Measurements from ENCODE around the gene ANO6. TPM values are rescaled to one million over a fixed set of nuclear protein-coding genes. Genes with fewer than 3 reads are reported as not detected.
"Not testable (repeated sequence)": the region's sequence is repeated elsewhere in the genome, so short reads cannot be mapped to it uniquely, and the experiment has no call there.

Gene ANO6
- total RNA-seq, 2 experiments from 2014 or later = 29.2 to 29.8 TPM

DNA sequence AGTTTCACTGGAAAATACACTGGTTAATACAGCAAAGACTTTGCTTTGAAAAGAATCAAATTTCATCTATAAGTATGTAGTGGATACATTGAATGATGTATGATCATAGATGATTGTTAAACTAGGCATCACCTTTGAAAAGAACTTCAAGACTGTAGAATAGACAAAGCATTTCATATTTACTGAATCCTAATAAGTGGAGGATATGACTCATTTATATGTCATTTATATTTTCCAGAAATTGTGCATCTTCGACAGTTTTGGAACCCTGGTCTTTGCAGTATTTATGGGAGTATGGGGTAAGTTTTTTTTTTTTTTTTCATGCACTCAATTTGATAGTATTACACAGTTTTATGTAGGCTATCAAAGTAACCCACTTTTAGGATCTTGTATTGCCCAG is 161.9 kb downstream of the ANO6 start:
- H3K4me3 Mint-ChIP-seq = no peak overlapping the region

DNA sequence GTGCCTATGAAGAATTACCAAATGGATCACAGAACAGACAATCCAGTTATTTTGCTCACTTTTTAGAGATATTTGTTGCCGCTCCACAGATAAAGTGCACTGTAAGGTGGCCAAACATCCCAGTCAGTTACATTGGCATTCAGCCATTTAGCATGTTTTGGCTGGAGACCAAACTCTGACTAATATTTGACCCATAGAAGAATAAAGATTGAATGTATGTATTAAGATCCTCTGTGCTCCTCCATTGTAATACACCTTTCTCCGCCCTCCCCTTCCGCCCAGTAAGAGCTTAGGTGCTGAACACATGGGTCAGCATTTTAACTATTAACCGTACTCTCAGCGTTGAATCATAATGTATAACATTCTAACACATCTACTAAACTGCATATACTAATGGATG is 163.4 kb downstream of the ANO6 start:
- Mint-ChIP-seq H3K9me3 (no peaks in the 10 kb centered on the region), H3K4me1 (no peaks in the 10 kb centered on the region), H3K36me3 (ENCODE audit: low read depth) (peaks cover 30% of the 10 kb centered on the region), H3K27ac (no peak overlapping the region), H3K4me3 (no peak overlapping the region), H3K27me3 (no peaks in the 10 kb centered on the region)
- ChIA-PET CTCF (no interaction called here), POLR2A (no interaction called here)
- DNase-seq = no peak

More for the DNA sequence above, 161.9 kb downstream of the ANO6 start:
- Mint-ChIP-seq H3K9me3 (no peaks in the 10 kb centered on the region), H3K36me3 (ENCODE audit: low read depth) (peaks cover 16% of the 10 kb centered on the region), H3K4me1 (no peaks in the 10 kb centered on the region), H3K27me3 (no peaks in the 10 kb centered on the region), H3K27ac (no peak overlapping the region)
- ChIA-PET POLR2A (no interaction called here), CTCF (no interaction called here)
- no peak for DNase-seq

DNA sequence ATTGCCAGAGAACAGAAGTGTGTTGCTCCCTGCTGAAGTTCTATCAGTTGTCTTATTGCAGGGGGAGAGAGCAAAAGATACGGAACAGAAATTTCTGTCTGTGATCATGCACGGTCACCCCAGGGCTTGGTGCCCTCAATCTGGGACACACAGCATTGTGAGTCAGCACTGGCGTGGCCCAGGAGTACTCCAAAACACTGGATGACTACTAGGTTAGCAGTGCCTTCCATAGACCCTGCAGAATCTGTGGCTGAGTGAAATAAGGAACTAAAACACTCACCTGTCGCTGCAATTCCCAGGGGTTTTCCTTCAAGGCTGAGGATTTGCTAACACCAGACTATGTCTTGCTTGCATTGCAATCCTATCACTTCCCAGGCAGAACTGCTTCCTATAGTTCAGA is 165.5 kb downstream of the ANO6 start:
- no peak for DNase-seq
- ChIA-PET POLR2A (no interaction called here), CTCF (no interaction called here)
- H3K9me3 Mint-ChIP-seq = no peaks in the 10 kb centered on the region
- no peaks in the 10 kb centered on the region for H3K4me1 Mint-ChIP-seq
- H3K36me3 Mint-ChIP-seq (ENCODE audit: low read depth) = peaks cover 44% of the 10 kb centered on the region
- H3K27ac Mint-ChIP-seq = no peak overlapping the region
- H3K4me3 Mint-ChIP-seq = no peak overlapping the region
- no peaks in the 10 kb centered on the region for H3K27me3 Mint-ChIP-seq

DNA sequence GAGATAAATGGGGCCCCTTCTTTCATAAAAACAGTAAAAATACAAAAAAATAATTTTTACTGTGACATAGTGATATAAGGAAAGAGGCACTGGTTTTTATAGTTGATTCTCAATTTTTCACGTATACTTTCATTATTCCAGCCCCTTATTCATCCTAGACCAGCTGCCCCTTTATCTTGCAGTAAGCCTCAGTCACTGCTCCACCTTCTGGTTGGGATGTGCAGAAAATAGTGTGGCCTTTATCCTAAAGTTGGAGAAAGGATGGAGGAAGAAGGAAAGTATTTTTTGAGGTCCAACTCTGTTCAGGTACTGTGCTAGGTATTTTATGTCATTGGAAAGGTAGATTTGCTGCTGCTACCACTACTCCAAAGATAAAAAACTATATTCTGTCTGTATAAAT is 172.7 kb downstream of the ANO6 start:
- H3K4me1 Mint-ChIP-seq = no peaks in the 10 kb centered on the region
- ChIA-PET CTCF (interaction anchor here (0.9 to 1.3 kb wide), 2 partner anchors 205 to 218 kb away, joined by 3 to 4 read pairs; no protein-coding TSS in a partner anchor), POLR2A (no interaction called here)
- DNase-seq = no peak
- peaks cover 3% of the 10 kb centered on the region for H3K9me3 Mint-ChIP-seq
- no peaks in the 10 kb centered on the region for H3K27me3 Mint-ChIP-seq
- peaks cover 52% of the 10 kb centered on the region for H3K36me3 Mint-ChIP-seq (ENCODE audit: low read depth)
- H3K4me3 Mint-ChIP-seq = no peak overlapping the region
- H3K27ac Mint-ChIP-seq = no peak overlapping the region

DNA sequence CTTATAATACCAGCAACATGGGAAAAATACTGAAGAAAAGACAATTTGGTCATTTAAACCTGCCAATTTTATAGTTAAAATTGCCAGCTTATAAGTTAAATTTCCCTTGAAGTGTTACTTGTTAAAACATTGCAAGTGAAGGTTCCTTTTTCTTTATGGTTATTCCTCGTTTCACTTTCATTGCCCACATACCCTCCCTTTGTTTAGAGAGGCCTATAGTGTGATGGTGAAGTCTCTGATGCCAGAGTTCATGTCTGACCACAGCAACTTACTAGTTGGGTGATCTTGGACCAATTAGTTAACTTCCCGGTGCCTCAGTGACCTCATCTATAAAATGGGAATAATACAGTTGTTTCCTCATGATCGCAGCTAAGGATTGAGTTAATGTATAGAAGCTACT is 173.5 kb downstream of the ANO6 start:
- ChIA-PET CTCF (interaction anchor here (1.2 to 1.3 kb wide), 2 partner anchors 37 to 206 kb away, joined by 3 read pairs; no protein-coding TSS in a partner anchor), POLR2A (no interaction called here)
- no peaks in the 10 kb centered on the region for H3K4me1 Mint-ChIP-seq
- H3K4me3 Mint-ChIP-seq = no peak overlapping the region
- H3K9me3 Mint-ChIP-seq = peaks cover 3% of the 10 kb centered on the region
- peaks cover 49% of the 10 kb centered on the region for H3K36me3 Mint-ChIP-seq (ENCODE audit: low read depth)
- H3K27ac Mint-ChIP-seq = no peak overlapping the region
- no peak for DNase-seq
- no peaks in the 10 kb centered on the region for H3K27me3 Mint-ChIP-seq

DNA sequence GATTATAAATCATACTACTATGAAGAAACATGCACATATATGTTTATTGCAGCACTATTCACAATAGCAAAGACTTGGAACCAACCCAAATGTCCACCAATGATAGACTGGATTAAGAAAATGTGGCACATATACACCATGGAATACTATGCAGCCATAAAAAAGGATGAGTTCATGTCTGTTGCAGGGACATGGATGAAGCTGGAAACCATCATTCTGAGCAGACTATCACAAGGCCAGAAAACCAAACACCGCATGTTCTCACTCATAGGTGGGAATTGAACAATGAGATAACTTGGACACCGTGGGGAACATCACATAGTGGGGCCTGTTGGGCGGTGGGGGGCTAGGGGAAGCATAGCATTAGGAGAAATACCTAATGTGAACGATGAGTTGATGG is 181.6 kb downstream of the ANO6 start:
- DNase-seq, H3K4me3 Mint-ChIP-seq, H3K27me3 Mint-ChIP-seq, H3K27ac Mint-ChIP-seq, CTCF ChIA-PET, POLR2A ChIA-PET, H3K4me1 Mint-ChIP-seq, H3K9me3 Mint-ChIP-seq: not testable (repeated sequence)
- peaks cover 17% of the 10 kb centered on the region for H3K36me3 Mint-ChIP-seq (ENCODE audit: low read depth)

DNA sequence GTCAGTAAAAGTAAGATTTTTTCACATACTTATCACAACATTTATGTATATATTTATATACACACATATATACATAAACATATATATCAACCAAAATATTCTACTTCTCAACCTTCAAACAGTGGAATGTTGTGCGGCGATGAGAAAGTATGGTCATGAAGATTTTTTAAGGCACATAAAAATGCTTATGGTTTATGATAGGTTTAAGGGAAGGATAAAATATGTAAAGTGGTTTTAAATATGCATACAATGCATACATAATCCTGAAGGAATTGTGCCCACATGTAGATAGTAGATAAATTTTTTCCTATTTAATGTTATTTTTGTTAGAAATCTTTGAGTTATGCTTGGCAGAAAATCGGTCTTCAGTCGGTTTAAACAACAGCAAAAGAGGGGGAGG is 182.7 kb downstream of the ANO6 start:
- ChIA-PET POLR2A (no interaction called here), CTCF (no interaction called here)
- H3K27ac Mint-ChIP-seq = no peak overlapping the region
- no peaks in the 10 kb centered on the region for H3K4me1 Mint-ChIP-seq
- no peak for DNase-seq
- H3K27me3 Mint-ChIP-seq = no peaks in the 10 kb centered on the region
- no peaks in the 10 kb centered on the region for H3K9me3 Mint-ChIP-seq
- H3K4me3 Mint-ChIP-seq = no peak overlapping the region
- H3K36me3 Mint-ChIP-seq (ENCODE audit: low read depth) = peaks cover 15% of the 10 kb centered on the region

DNA sequence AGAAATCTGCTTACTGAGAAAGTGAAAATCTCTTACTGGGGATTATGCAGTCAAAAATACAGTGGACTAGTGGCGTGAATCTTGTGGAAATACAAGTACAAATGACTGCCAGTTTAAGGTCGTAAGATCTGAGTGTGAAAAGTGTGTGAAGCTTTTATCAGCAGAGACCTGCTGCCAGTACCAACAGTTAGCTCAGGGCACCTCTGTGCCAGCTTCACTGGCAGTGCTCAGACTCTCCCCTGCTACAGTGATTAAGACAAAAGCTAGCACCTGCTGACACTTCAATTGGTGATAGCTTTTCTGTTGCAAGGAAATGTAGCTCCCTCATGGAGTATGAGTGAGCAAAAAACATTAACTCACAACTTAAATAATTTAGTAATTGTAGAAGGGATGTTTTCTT is 185.1 kb downstream of the ANO6 start:
- Mint-ChIP-seq H3K9me3 (no peaks in the 10 kb centered on the region), H3K27me3 (no peaks in the 10 kb centered on the region), H3K27ac (no peak overlapping the region), H3K36me3 (ENCODE audit: low read depth) (peaks cover 19% of the 10 kb centered on the region), H3K4me1 (no peaks in the 10 kb centered on the region), H3K4me3 (no peak overlapping the region)
- DNase-seq = no peak
- POLR2A ChIA-PET = no interaction called here
- CTCF ChIA-PET = no interaction called here

DNA sequence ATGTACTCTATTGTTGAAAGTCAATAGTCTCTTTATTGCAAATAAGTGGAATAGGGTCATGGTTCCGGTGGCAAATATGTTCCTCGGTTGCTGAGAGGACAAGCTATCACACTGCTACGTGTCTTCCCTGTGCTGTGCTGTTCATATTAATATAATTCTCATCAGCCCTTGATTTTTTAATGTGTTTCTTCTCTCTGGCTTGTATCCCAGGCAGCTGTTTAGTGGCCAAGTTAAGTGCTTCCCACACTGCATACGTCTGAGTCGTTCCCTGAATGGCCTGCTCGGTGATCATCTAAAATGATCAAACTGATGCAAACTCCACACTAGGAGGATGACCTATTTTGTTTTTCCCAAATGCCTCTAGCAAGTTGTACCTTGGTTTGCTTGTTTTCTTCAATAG is 186.4 kb downstream of the ANO6 start:
- Mint-ChIP-seq H3K36me3 (ENCODE audit: low read depth) (peaks cover 22% of the 10 kb centered on the region), H3K4me3 (no peak overlapping the region), H3K9me3 (no peaks in the 10 kb centered on the region), H3K27me3 (no peaks in the 10 kb centered on the region), H3K27ac (no peak overlapping the region), H3K4me1 (no peaks in the 10 kb centered on the region)
- CTCF ChIA-PET = interaction anchor here (0.6 kb wide), 1 partner anchor 613 kb away, joined by 3 read pairs; no protein-coding TSS in a partner anchor
- POLR2A ChIA-PET = no interaction called here
- DNase-seq = no peak

DNA sequence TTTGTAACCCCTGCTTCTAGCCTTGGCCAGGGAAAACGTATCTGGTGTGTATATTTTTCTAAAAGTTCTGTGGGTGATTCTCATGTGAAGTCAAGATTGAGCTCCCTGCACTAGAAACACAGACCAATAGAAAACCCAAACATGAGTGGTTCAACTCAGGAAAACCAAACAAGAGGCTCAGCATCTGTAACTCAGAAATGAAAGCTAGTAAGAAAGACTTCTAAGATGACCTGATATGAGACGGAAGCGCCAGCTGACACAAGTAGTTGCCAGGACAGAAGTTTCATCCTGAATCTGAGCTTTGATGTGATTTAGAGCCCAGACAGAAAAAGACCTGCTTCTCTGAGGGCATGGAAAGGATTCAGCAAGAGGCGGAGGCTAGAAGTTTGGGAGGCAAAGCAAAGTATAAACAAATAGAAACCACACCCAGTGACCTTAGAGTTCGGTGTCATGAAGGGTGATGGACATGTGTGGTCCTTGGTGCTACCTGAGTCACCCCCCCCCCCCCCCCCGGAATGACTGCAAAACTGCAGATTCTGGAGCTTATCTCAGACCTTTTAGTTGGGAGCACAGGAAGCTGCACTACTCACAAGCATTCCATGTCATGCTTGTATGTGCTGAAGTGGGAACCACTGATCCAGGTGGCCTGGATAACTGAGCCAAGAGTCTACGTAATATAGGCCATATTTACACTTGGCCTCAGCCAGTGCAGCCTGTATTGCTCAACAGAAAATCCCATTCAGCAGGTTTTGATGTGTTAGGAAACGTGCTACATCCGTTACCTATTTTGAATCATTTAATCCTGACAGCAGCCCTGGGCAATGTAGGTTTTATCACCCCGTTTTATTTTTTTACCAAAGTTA is 191.3 kb downstream of the ANO6 start:
- Mint-ChIP-seq H3K27ac (no peak overlapping the region), H3K4me1 (no peaks in the 10 kb centered on the region), H3K27me3 (no peaks in the 10 kb centered on the region), H3K4me3 (no peak overlapping the region), H3K36me3 (ENCODE audit: low read depth) (peaks cover 35% of the 10 kb centered on the region), H3K9me3 (no peaks in the 10 kb centered on the region)
- CTCF ChIA-PET = no interaction called here
- POLR2A ChIA-PET = no interaction called here
- DNase-seq = no peak

DNA sequence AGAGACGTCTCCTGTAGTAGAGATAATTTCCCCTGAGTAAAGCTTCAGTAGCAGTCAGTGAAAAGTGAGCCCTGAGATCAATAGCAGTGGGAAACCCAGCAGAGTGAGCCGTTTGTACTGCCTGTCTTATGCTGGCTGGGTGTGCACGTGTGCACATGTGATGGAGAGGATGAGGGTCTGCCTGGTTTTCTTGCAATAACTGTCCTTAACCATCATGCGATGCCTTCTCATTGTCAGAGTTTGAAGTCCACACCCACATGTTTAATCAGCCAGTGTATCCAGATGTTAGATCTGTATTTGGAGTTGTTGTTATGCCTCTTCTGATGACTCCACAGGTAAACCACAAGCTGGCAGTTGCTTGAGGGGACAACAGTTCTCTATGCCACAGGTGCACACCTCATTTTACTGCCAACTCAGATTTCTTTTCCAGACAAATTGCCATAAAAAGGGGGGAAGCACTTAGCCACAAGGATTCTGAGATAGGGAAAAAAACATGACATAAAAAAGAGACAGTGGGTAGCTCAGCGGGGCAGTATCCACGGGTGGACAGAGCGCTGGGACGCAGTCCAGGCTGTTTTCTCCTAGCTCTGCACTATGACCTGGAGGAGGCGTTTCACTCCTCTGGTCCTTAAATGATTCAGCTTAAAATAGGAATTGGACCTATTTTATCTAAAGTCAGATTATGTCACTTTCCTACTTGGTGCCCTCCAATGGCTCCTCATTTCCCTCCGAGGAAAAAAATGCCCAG is 192.3 kb downstream of the ANO6 start:
- Mint-ChIP-seq H3K4me1 (no peaks in the 10 kb centered on the region), H3K36me3 (ENCODE audit: low read depth) (peaks cover 32% of the 10 kb centered on the region), H3K9me3 (no peaks in the 10 kb centered on the region), H3K27ac (peak overlapping the region; percentile 3), H3K4me3 (no peak overlapping the region), H3K27me3 (no peaks in the 10 kb centered on the region)
- ChIA-PET CTCF (no interaction called here), POLR2A (no interaction called here)
- DNase-seq = no peak

DNA sequence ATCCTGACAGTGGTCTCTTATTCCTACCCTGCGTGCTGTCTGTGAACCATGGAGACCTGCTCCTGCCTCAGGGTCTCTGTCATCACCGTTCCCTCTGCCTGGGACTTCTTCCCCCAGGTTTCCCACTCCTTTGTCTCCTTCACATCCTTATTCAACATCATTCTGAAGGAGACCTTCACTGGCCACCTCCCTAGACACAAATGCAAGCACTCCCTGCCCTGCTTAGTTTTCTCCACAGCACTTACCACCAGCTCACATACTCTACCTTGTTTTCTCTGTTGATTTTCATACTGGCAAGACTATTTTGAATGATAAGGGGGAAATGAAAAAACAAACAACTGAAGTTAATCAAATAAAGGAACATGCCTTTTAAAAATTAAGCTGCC is 192.8 kb downstream of the ANO6 start:
- no peaks in the 10 kb centered on the region for H3K4me1 Mint-ChIP-seq
- DNase-seq = no peak
- no peaks in the 10 kb centered on the region for H3K27me3 Mint-ChIP-seq
- no peak overlapping the region for H3K27ac Mint-ChIP-seq
- no peak overlapping the region for H3K4me3 Mint-ChIP-seq
- ChIA-PET CTCF (interaction anchor here (1.6 kb wide), 1 partner anchor 716 kb away, joined by 3 read pairs; no protein-coding TSS in a partner anchor), POLR2A (no interaction called here)
- H3K36me3 Mint-ChIP-seq (ENCODE audit: low read depth) = peaks cover 30% of the 10 kb centered on the region
- no peaks in the 10 kb centered on the region for H3K9me3 Mint-ChIP-seq

DNA sequence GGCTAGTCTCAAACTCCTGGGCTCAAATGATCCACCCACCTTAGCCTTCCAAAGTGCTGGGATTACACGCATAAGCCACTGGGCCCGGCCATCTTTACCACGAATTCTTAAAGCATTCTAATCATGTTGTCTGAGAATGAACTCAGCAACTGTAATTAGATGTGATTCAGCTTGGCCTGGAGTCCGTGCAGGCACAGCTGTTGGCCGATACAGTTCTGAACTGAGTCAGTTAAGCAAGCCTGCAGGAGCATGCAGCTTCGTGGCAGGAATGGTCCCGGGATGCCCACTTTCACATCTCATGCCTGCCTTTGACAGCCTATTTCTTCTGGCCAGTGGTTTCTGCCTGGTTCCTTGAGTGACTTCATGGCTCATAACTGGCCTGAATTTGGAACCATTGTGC is 194.1 kb downstream of the ANO6 start:
- ChIA-PET POLR2A (no interaction called here), CTCF (interaction anchor here (1.6 kb wide), 1 partner anchor 715 kb away, joined by 3 read pairs; no protein-coding TSS in a partner anchor)
- peaks cover 26% of the 10 kb centered on the region for H3K36me3 Mint-ChIP-seq (ENCODE audit: low read depth)
- no peaks in the 10 kb centered on the region for H3K4me1 Mint-ChIP-seq
- no peak overlapping the region for H3K4me3 Mint-ChIP-seq
- no peaks in the 10 kb centered on the region for H3K27me3 Mint-ChIP-seq
- no peak overlapping the region for H3K27ac Mint-ChIP-seq
- DNase-seq = no peak
- H3K9me3 Mint-ChIP-seq = no peaks in the 10 kb centered on the region
